Ishikawa (cell line): ENCODE measurements around the gene TMEM212.

ENCODE experiments used
- CEBPB ChIP-seq: IDR thresholded peaks from 2 replicates; pipeline ENCODE4 v1.6.1; 2012
- CREB1 ChIP-seq: IDR thresholded peaks from 2 replicates; pipeline ENCODE4 v1.6.1; 2012; ENCODE audit warnings: low read depth
- EGR1 ChIP-seq: IDR thresholded peaks from 2 replicates; pipeline ENCODE4 v1.6.1; 2012
- EP300 ChIP-seq: IDR thresholded peaks from 2 replicates; pipeline ENCODE4 v1.6.1; 2012; ENCODE audit warnings: borderline replicate concordance
- FOXM1 ChIP-seq: IDR thresholded peaks from 2 replicates; pipeline ENCODE4 v1.6.1; 2012; ENCODE audit warnings: low read depth, borderline replicate concordance
- NFIC ChIP-seq: IDR thresholded peaks from 2 replicates; pipeline ENCODE4 v1.6.1; 2012
- RAD21 ChIP-seq: IDR thresholded peaks from 2 replicates; pipeline ENCODE4 v1.6.1; 2012; ENCODE audit warnings: low read depth
- REST ChIP-seq: IDR thresholded peaks from 2 replicates; pipeline ENCODE4 v1.6.1; 2012; ENCODE audit warnings: low read depth, mild to moderate bottlenecking
- TAF1 ChIP-seq: IDR thresholded peaks from 2 replicates; pipeline ENCODE4 v1.6.1; 2012; ENCODE audit warnings: low read depth, mild to moderate bottlenecking
- TCF12 ChIP-seq: IDR thresholded peaks from 2 replicates; pipeline ENCODE4 v1.6.1; 2012; ENCODE audit warnings: low read depth
- TEAD4 ChIP-seq: IDR thresholded peaks from 2 replicates; pipeline ENCODE4 v1.6.1; 2012
- YY1 ChIP-seq: IDR thresholded peaks from 2 replicates; pipeline ENCODE4 v1.6.1; 2012; ENCODE audit warnings: low read depth
- ZBTB7A ChIP-seq: IDR thresholded peaks from 2 replicates; pipeline ENCODE4 v1.6.1; 2012; ENCODE audit warnings: low read depth
- TF ChIP-seq, protein P1 (sequence below): IDR thresholded peaks from 2 replicates; pipeline ENCODE4 v1.6.1; 2012
- TF ChIP-seq, protein P2 (sequence below): IDR thresholded peaks from 2 replicates; pipeline ENCODE4 v1.6.1; 2012

The TMEM212 gene

DNA sequence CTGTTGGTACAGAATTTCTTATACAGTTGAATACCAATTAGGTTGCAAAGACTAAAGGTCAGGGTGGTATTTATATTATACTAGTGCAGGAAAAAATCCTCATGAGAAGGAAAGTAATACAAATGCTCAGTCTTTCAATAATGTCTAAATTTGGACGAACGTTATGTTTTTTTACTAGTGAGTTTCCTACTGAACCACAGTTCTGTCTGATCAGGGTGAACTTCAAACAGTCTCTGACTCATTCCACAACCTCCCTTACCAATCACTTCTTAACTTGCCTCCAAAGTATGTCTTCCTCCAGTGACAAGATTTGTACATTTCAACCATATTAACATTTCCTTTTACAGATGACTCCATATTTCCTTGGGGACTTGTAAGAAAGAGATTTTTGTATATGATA, 3.4 kb downstream of the TMEM212 start:
- no peak for TF ChIP-seq EP300

GRCh38 chr3:171847133-171847532, 4.0 kb downstream of the TMEM212 start:
- TF ChIP-seq CREB1 (no peak), ZBTB7A (no peak), TEAD4 (no peak), EGR1 (no peak), RAD21 (no peak)

DNA sequence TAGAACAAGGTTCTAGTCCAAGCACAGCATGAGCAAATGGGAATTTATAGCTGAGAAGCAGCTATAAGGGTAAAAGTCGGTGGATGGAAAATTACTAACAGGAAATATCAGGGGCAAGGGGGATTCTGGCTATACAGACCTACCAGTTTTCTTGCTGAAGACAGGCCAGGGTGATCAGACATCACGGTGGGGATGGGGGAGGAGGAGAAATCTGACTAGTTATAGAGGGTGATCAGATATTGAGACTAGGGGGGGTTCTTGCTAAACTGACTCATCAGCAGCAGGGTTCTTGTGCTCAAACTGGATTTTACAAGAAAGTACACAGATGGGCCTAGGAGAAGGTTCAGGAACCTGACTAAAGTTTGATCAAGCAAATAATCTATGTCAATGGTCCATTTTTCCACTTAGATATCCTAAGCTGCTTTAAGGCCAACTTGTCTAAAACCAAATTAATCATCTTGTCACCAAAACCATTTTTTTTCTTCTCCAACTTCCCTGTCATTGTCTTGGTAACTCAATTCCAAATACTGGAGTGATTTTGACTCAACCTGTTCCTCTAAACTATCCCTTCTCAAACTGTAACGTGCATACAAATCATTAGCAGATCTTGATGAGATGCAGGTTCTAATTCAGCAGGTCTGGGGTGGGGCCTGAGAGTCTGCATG, 4.6 kb downstream of the TMEM212 start:
- TF ChIP-seq EGR1, result no peak
- no peak for TF ChIP-seq CEBPB
- no peak for TF ChIP-seq REST
- TF ChIP-seq CREB1, result no peak

- TF ChIP-seq TEAD4 (no peak), REST (no peak), EP300 (no peak), CEBPB (no peak), RAD21 (no peak), TCF12 (no peak), TAF1 (no peak), CREB1 (no peak), NFIC (no peak), EGR1 (no peak), ZBTB7A (no peak), YY1 (no peak), FOXM1 (no peak)
- TF ChIP-seq, protein P1, sequence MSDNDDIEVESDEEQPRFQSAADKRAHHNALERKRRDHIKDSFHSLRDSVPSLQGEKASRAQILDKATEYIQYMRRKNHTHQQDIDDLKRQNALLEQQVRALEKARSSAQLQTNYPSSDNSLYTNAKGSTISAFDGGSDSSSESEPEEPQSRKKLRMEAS, result no peak
- TF ChIP-seq, protein P2, sequence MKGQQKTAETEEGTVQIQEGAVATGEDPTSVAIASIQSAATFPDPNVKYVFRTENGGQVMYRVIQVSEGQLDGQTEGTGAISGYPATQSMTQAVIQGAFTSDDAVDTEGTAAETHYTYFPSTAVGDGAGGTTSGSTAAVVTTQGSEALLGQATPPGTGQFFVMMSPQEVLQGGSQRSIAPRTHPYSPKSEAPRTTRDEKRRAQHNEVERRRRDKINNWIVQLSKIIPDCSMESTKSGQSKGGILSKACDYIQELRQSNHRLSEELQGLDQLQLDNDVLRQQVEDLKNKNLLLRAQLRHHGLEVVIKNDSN, result no peak
Measured at GRCh38 chr3:171849617-171850319, 6.6 kb downstream of the TMEM212 start.

- TF ChIP-seq, protein P1, result no peak
- TF ChIP-seq, protein P2, result no peak
- TF ChIP-seq ZBTB7A (no peak), RAD21 (no peak), YY1 (no peak), EP300 (no peak), REST (no peak), CEBPB (no peak), CREB1 (no peak), TCF12 (no peak), TAF1 (no peak), NFIC (no peak)
Measured at GRCh38 chr3:171850320-171850959, 7.3 kb downstream of the TMEM212 start.
